PC-3 (cell line): ENCODE data around the gene PIRT. TPM values are rescaled to one million over a fixed set of nuclear protein-coding genes. Genes with fewer than 3 reads are reported as not detected.

Experiments used
- ATAC-seq: fragments of 200-7000 bp; cut with Tn5 transposase; 2 replicates; pipeline ENCODE4 v1.9.1; 2020; ENCODE audit warnings: mild to moderate bottlenecking, moderate library complexity
- BruUV-seq: library from RNA; stranded (reverse); fragments of 400-500 nt; replicated peaks from 2 replicates; lab custom pipeline; 2021; lab: Mats Ljungman, UMichigan
- CTCF ChIA-PET: fragments of 300-600 bp; sonication (Branson Sonifier 250); formaldehyde crosslinking; loops from one replicate; lab custom pipeline; 2022; ENCODE audit warnings: antibody characterized with exemption; lab: Charles Lee
- POLR2A ChIA-PET: fragments of 300-600 bp; sonication (Branson Sonifier 250); formaldehyde crosslinking; loops from one replicate; lab custom pipeline; 2022; ENCODE audit warnings: antibody characterized with exemption; ENCODE audit not compliant: unreplicated experiment; lab: Charles Lee
- DNase-seq: peaks from one replicate; pipeline ENCODE4 v3.0.0-alpha.2; 2015
- H2AFZ ChIP-seq: fragments of 300-600 bp; sonication (generic); 2 replicates; pipeline ENCODE4 v1.6.0; 2016; ENCODE audit warnings: antibody characterized with exemption, low read length
- H3F3A ChIP-seq: fragments of 300-600 bp; sonication (generic); one replicate; pipeline ENCODE4 v1.6.0; 2017; ENCODE audit warnings: antibody characterized with exemption, low read length, control low read depth, mild to moderate bottlenecking; ENCODE audit not compliant: unreplicated experiment
- H3K27ac ChIP-seq: fragments of 300-600 bp; sonication (generic); 2 replicates; pipeline ENCODE4 v1.5.1; 2016; ENCODE audit warnings: mild to moderate bottlenecking, low read length
- H3K27me3 ChIP-seq: fragments of 300-600 bp; sonication (generic); 2 replicates; pipeline ENCODE4 v1.6.1; 2016; ENCODE audit warnings: low read length, mixed read lengths
- H3K36me3 ChIP-seq: fragments of 300-600 bp; sonication (generic); 2 replicates; pipeline ENCODE4 v1.6.1; 2016; ENCODE audit warnings: low read depth, mixed run types, low read length, mixed read lengths
- H3K4me1 ChIP-seq: fragments of 300-600 bp; sonication (generic); 2 replicates; pipeline ENCODE4 v1.5.1; 2016; ENCODE audit warnings: low read length; ENCODE audit not compliant: insufficient read depth
- H3K4me2 ChIP-seq: fragments of 300-600 bp; sonication (generic); 2 replicates; pipeline ENCODE4 v1.6.0; 2016; ENCODE audit warnings: low read length
- H3K4me3 ChIP-seq: fragments of 300-600 bp; sonication (generic); 2 replicates; pipeline ENCODE4 v1.5.1; 2016; ENCODE audit warnings: mild to moderate bottlenecking, low read length, mixed read lengths
- H3K79me2 ChIP-seq: fragments of 300-600 bp; sonication (generic); 2 replicates; pipeline ENCODE4 v1.6.1; 2017; ENCODE audit warnings: low read length, mixed read lengths
- H3K9ac ChIP-seq: fragments of 300-600 bp; sonication (generic); 2 replicates; pipeline ENCODE4 v1.6.0; 2016; ENCODE audit warnings: mild to moderate bottlenecking, low read length
- H3K9me2 ChIP-seq: fragments of 300-600 bp; sonication (generic); replicated peaks from 2 replicates; pipeline ENCODE4 v1.6.1; 2016; ENCODE audit warnings: mixed run types, low read length, mixed read lengths
- H3K9me3 ChIP-seq: fragments of 300-600 bp; sonication (generic); 2 replicates; pipeline ENCODE4 v1.6.1; 2016; ENCODE audit warnings: low read length, mixed read lengths
- H4K20me1 ChIP-seq: fragments of 300-600 bp; sonication (generic); 2 replicates; pipeline ENCODE4 v1.6.1; 2016; ENCODE audit warnings: low read length, mixed read lengths
- EZH2 ChIP-seq: fragments of 300-600 bp; sonication (generic); IDR thresholded peaks from one replicate; pipeline ENCODE4 v1.6.1; 2017; ENCODE audit warnings: antibody characterized with exemption, mild to moderate bottlenecking, low read length; ENCODE audit not compliant: unreplicated experiment
- EZH2phosphoT487 ChIP-seq: fragments of 300-600 bp; sonication (generic); IDR thresholded peaks from 2 replicates; pipeline ENCODE4 v1.6.1; 2018; ENCODE audit warnings: mild to moderate bottlenecking, antibody characterized with exemption, low read length, borderline replicate concordance
- intact Hi-C: fragments of 100-400 bp; cut with micrococcal nuclease; formaldehyde crosslinking; loops from 2 replicates; pipeline ENCODE4 v1.9.0; 2023
- total RNA-seq: library from RNA; depleted of rRNA; stranded (reverse); fragments of >200 nt; gene quantifications from 2 replicates; pipeline ENCODE4 v1.2.3, GENCODE V29; 2014
- TF ChIP-seq, protein P1 (sequence below): fragments of 300-600 bp; sonication (generic); conservative IDR thresholded peaks from 2 replicates; pipeline ENCODE4 v1.5.1; 2017; ENCODE audit warnings: antibody characterized with exemption, low read depth, mild to moderate bottlenecking, low read length

The PIRT gene
- total RNA-seq, 1 experiment from 2014 or later, result not detected

DNA sequence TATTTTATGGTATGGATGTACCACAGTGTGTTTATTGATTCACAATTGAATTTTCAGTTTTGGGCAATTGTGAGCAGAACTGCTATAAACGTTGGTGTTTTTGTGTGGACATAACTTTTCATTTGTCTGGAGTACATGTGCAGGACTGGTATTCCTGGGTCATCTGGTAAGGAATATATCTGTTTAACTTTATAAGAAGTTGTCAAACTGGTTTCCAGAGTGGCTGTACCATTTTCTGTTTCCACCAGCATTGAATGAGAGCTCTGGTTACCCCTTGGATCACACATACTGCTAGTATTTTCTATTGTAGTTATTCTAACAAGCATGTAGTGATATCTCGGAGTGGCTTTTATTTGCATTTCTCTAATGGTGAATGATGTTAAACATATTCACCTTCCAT is 58.3 kb downstream of the PIRT start:
- H3K27ac ChIP-seq, result no peak overlapping the region
- H3K27me3 ChIP-seq, result no peaks in the 10 kb centered on the region
- no peak overlapping the region for H3K9ac ChIP-seq
- ChIA-PET POLR2A (no interaction called here), CTCF (no interaction called here)
- no peaks in the 10 kb centered on the region for H3K36me3 ChIP-seq
- intact Hi-C loops, result no loop called here
- H3K4me3 ChIP-seq, result no peak overlapping the region
- TF ChIP-seq EZH2phosphoT487, result no peak
- TF ChIP-seq, protein P1, sequence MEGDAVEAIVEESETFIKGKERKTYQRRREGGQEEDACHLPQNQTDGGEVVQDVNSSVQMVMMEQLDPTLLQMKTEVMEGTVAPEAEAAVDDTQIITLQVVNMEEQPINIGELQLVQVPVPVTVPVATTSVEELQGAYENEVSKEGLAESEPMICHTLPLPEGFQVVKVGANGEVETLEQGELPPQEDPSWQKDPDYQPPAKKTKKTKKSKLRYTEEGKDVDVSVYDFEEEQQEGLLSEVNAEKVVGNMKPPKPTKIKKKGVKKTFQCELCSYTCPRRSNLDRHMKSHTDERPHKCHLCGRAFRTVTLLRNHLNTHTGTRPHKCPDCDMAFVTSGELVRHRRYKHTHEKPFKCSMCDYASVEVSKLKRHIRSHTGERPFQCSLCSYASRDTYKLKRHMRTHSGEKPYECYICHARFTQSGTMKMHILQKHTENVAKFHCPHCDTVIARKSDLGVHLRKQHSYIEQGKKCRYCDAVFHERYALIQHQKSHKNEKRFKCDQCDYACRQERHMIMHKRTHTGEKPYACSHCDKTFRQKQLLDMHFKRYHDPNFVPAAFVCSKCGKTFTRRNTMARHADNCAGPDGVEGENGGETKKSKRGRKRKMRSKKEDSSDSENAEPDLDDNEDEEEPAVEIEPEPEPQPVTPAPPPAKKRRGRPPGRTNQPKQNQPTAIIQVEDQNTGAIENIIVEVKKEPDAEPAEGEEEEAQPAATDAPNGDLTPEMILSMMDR, result no peak
- TF ChIP-seq EZH2, result no peak
- ATAC-seq (no peak), DNase-seq (peak; percentile 47)
- BruUV-seq, result no TSS peak
- no peak overlapping the region for H3K4me2 ChIP-seq
- no peak overlapping the region for H2AFZ ChIP-seq
- no peaks in the 10 kb centered on the region for H3K9me3 ChIP-seq
- no peaks in the 10 kb centered on the region for H3F3A ChIP-seq
- H3K4me1 ChIP-seq, result no peaks in the 10 kb centered on the region
- no peaks in the 10 kb centered on the region for H3K79me2 ChIP-seq
- H3K9me2 ChIP-seq, result no peaks in the 10 kb centered on the region
- no peaks in the 10 kb centered on the region for H4K20me1 ChIP-seq

GRCh38 chr17:10777890-10778289 is 60.0 kb downstream of the PIRT start:
- H3K4me2 ChIP-seq, result no peak overlapping the region
- POLR2A ChIA-PET, result interaction anchor here (0.6 kb wide), 1 partner anchor 47 kb away, joined by 5 read pairs; no protein-coding TSS in a partner anchor
- no peaks in the 10 kb centered on the region for H3K79me2 ChIP-seq
- TF ChIP-seq, protein P1, result no peak
- TF ChIP-seq EZH2 (no peak), EZH2phosphoT487 (no peak)
- intact Hi-C loops, result no loop called here
- no peak overlapping the region for H3K4me3 ChIP-seq
- H3K36me3 ChIP-seq, result no peaks in the 10 kb centered on the region
- no peak for ATAC-seq
- no peaks in the 10 kb centered on the region for H3K9me2 ChIP-seq
- no peak overlapping the region for H3K27ac ChIP-seq
- H3F3A ChIP-seq, result no peaks in the 10 kb centered on the region
- no peak overlapping the region for H3K9ac ChIP-seq
- no peaks in the 10 kb centered on the region for H4K20me1 ChIP-seq
- no peaks in the 10 kb centered on the region for H3K27me3 ChIP-seq
- DNase-seq, result no peak
- no peaks in the 10 kb centered on the region for H3K9me3 ChIP-seq
- no TSS peak for BruUV-seq
- H2AFZ ChIP-seq, result no peak overlapping the region
- no peaks in the 10 kb centered on the region for H3K4me1 ChIP-seq
- CTCF ChIA-PET, result no interaction called here

DNA sequence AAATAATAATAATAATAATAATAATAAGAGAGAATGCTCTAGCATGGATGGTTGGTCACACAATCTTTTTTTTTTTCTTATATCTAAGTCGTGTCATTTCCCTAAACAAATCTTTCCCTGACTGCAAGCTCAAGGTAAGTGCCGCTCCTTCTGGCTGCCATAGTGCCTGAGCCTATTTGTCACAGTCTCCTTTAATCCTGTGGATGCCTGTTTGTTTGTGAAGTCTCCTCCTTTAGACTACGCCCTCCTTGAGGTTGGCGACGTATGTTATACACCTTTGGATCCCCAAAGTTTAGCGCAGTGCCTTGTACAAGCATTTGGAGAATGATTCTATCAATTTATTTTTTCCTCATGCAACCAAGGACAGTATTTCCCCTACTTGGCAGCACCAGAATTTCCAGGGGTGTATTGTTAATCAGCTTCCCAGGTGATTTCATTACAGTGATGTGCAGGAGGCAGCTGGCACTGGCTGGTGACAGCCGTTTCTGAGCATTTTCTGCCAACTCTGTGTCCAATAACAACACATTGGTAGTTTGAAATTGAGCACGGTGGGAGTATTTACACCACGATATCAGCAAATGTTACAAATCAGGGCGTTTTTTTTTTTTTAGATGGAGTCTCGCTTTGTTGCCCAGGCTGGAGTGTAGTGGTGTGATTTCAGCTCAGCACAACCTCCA is 60.6 kb downstream of the PIRT start:
- no peak for DNase-seq
- ChIA-PET CTCF (no interaction called here), POLR2A (no interaction called here)
- Histone ChIP-seq H3K36me3 (no peaks in the 10 kb centered on the region; the same call in 1 of the 2 replicates), H3K79me2 (no peaks in the 10 kb centered on the region), H3K27me3 (no peaks in the 10 kb centered on the region), H2AFZ (no peak overlapping the region), H3K9me3 (no peaks in the 10 kb centered on the region), H3F3A (no peaks in the 10 kb centered on the region), H4K20me1 (no peaks in the 10 kb centered on the region), H3K9me2 (no peaks in the 10 kb centered on the region), H3K9ac (no peak overlapping the region), H3K27ac (no peak overlapping the region), H3K4me1 (no peaks in the 10 kb centered on the region), H3K4me3 (no peak overlapping the region), H3K4me2 (no peak overlapping the region)
- ATAC-seq, result no peak
- intact Hi-C loops, result no loop called here
- BruUV-seq, result no TSS peak
- no peak for TF ChIP-seq EZH2
- no peak for TF ChIP-seq EZH2phosphoT487
- TF ChIP-seq, protein P1, result no peak
